Measurements from ENCODE around the gene CHL1.
"Not testable (repeated sequence)": the region's sequence is repeated elsewhere in the genome, so short reads cannot be mapped to it uniquely, and the experiment has no call there.

Gene CHL1

DNA sequence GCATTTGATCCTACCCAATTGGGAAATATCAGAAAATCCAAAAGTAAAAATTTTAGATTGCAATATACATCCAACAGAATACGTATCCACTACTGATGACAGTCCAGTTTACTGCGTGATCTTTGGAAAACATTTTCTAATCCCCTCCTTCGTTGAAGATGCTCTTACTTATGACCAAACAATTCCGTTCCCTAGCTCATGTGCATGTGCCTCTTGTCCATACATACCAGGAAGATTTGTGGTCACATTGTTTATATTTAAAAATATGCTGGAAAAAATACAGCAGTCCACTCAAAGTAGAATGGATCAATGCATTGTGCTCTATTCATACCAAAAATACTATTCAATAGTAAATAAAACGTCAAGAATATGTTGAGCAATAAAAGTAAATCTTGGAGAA lies 135.3 kb downstream of the CHL1 start:
- no peak for DNase-seq (ENCODE audit: low read depth, low spot score)

DNA sequence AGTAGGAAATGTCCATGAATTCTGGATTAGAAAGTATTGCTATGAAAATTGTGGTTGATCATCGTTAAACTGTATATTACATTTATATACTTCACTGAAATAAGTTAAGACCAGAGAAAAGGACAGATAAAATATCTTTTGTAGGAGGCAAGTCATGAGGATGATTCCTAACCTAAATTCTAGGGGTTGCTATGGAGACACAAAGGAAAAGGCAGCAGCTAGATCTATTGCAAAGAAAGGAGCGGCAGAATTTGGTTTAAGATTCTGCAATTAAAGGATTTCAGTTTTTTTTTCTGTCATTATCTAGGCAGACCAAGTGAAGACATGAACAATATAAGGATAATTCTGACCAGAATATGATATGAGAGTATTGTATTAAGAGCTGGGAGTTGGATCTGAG lies 136.1 kb downstream of the CHL1 start:
- no peak for DNase-seq (ENCODE audit: low read depth, low spot score)

DNA sequence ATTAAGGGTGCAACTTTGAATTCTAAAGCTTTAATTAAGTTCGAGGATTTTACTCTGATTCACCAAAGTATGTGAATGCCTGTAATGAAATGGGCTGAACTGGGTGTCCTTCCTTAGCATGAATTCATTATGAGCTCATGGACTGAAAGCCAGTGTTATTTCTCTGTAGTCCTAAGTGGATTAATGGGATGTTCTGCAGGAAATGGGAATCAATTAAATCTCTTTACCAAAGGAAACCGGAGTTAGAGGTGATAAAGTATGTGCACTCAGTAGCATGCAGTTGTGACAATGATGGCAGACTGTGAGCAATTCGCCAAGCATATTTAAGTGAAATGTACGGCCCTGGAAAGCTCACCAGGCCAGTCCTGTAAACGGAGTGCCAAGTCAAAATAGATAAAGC lies 138.7 kb downstream of the CHL1 start:
- DNase-seq (ENCODE audit: low read depth, low spot score): no peak

DNA sequence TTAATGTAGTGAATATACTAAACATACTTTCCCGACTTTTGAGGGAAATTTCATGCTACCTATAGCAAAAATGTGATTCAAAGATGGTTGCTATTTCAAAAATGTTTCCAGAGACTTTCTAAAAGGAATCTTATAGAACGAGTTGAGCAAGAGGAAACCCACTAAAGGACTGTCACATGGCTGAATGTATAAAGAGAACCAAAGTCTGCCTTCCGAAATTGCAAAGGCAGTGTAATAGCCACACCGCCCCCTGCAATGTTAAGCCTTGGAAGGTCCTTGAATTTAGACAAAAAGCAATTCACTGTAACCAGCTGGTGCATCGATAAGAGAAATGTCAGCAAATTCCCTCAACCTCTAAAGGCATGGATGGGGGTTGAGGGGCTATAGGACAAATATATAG lies 142.8 kb downstream of the CHL1 start:
- DNase-seq (ENCODE audit: low read depth, low spot score): no peak

DNA sequence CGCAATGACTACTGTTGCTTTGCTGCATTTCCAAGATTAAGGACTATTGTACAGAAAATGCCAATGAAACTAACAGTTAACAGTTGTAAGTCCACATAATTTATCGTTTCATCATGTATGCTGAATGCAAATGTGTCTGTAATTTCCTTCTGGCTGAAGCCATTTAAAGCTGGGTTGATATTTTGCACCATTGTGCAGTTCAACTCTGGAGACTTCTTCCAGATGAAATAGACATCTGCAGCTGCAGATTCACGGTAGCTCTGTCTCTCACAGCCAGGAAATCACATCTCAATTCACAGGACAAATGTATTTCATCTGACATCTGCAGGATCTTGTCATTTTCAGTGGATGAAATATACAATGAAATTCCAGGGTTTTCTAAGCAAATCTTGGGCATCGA lies 145.4 kb downstream of the CHL1 start:
- no peak for DNase-seq (ENCODE audit: low read depth, low spot score)

DNA sequence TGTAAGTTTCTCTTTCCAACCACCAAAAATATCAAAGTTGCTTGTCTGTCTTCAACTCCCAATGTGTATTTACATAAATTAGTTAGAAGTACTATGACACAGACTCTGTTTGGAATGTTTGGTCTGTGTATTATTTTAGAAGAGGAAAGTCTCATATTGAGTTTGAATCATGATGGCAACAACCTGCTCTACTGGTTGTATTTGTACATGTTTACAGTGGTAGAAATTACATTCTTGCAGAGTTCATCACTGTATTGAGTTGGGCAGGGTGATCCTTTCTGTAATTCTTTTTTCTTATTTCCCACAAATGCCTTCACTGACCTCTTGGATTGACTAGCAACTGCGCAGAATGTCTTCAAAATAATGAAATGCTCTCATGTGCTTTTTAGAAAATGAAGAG lies 149.6 kb downstream of the CHL1 start:
- DNase-seq (ENCODE audit: low read depth, low spot score): no peak

DNA sequence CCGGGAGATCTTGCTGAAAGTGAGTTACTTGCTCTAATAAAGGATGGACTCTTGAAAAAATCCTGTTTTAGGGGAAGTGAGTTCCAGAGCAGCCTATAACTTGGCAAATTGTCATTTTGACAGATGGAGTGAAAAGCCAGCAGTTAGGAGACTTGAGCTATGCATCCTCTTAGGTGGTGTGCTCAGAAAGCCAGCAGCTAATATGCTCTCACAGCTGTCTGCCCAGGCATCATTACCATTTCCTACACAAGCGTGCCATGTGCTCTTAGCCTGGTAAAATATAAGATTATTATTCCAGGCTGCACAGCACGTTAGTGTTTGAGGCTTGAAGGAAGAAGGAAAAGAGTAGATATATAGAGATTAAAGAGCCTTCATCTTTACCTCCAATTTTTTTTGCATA lies 151.0 kb downstream of the CHL1 start:
- DNase-seq (ENCODE audit: low read depth, low spot score): no peak

DNA sequence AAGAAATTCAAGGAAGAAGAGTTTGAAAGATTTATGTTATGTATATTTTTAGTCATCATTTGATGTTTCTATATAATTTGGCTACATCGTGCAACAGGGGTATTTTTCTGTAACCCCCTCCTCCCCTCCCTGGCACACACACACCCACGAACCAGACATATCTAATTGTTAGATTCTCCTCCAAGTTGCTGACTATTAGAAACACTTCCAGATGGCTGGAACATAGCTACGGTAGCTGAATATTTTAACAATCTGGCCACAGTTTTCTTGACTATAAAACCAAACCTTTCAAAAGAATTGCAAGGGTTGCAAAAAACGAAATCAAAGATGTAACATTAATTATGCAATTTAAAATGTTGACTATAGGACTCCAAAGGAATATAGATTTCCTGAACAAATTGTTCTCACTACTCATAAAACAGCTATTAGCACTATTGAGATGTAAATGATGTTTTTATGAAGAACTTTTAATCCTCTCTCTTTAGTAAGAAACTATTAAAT lies 154.4 kb downstream of the CHL1 start:
- DNase-seq (ENCODE audit: low read depth, low spot score): no peak

DNA sequence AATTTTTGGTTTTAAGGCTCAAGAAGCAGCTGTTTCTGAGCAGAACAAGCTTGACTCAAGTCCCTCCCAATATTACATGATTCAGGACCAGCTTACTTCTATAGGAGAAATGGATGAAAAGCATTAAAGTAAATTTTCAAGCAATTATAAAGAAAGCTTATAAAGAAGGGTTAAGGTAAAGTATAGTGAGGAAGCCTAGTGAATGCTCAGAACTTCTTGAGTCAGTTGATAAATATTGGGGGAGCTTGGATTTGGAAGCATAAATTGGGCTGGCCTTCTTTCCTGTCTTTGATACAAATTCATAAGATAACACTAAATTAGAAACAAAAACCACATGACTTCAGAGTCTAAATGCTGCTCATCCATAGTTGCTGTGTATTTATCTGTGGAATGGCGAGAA lies 156.0 kb downstream of the CHL1 start:
- DNase-seq (ENCODE audit: low read depth, low spot score): no peak

DNA sequence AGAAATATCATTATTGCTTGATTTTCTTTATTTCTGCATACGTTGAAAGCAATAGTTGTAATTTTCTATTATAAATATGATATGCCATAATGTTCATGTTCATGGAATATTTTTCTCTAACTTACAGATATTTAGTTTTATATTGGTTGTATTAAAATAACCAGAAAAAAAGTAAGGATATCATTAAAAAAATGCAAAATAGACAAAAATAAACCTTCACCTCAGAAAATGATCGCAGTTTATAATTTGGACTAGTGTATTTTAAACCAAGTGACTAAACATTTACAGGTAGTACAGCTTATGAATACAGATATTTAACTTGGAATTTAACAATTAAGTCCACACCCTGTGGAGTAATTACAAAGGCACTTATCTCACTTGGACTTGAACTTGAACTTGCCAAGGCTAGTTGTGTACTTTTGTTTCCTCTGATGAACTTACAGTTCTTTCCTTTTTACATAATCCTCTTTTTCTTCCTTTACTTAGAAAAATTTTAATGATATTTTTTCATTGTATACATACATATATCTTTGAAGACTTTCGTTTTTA lies 156.7 kb downstream of the CHL1 start:
- no peak for DNase-seq (ENCODE audit: low read depth, low spot score)

DNA sequence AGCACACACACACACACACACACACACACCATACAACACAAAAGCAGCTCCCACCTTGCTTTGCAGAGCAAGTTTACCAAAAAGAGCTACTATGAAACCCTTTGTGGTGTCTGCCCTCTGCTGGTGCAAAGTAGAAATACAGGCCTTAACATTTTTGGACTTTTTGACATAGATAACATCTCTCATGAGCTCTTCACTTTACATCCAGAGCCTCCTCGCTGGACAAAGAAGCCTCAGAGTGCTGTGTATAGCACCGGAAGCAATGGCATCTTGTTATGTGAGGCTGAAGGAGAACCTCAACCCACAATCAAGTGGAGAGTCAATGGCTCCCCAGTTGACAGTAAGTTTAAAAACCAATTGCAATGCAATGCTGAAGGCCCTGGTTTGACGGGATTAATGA lies 157.9 kb downstream of the CHL1 start:
- no peak for DNase-seq (ENCODE audit: low read depth, low spot score)

DNA sequence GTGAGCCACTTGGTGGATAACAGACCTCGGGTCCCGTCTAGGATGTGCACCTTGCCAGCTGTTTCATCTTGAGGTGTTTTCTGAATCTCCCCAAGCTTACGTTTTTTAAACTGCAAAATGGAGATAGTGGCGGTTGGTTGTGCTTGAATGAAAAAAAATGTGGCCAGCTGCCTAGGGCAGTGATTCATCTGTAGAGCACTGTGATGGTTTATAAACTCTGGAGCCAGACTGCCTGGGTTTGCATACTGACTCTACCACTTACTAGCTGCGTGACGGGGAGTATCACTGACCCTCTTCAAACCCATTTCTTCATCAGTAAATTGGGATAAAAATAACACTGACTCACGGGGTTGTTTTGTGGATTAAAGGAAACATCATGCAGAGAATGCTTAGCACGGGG lies 159.1 kb downstream of the CHL1 start:
- no peak for DNase-seq (ENCODE audit: low read depth, low spot score)

DNA sequence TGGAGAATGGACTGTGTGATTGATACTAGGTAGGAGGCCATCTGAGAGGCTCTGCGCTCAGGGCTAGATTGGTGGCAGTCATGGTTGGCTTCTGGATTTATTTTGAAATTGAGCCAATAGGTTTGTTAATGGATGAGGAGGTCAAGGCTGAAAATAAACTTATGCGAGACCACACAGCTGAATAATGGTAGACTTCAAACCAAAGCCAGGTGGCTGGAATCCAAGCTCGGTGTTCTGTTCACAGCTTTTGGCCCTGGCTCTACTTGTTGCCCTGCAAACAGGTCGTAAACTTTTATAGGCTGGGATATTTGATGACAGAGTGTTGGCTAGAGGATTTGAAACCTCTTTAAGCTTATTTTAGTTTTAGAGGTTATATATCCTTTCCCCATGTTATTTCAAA lies 160.4 kb downstream of the CHL1 start:
- DNase-seq (ENCODE audit: low read depth, low spot score): no peak

DNA sequence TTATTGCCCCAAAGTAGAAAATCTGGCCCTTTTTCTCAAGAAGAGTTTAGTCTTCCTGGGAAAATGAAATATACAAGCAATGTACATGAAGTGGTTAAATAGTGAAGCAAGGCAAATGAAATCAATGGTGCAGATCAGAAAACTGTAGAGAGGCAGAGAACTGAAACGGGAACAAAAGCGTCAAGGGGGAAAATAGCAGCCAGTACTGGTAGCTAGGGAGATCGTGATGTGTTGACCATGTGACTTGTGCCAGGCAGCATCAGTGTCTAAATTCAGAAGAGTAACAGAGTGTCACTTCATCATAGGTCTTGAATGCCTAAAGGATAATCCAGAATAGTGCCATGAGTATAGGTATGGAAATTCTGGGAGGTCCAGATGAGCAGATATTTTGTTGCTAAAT lies 163.1 kb downstream of the CHL1 start:
- DNase-seq (ENCODE audit: low read depth, low spot score): no peak

DNA sequence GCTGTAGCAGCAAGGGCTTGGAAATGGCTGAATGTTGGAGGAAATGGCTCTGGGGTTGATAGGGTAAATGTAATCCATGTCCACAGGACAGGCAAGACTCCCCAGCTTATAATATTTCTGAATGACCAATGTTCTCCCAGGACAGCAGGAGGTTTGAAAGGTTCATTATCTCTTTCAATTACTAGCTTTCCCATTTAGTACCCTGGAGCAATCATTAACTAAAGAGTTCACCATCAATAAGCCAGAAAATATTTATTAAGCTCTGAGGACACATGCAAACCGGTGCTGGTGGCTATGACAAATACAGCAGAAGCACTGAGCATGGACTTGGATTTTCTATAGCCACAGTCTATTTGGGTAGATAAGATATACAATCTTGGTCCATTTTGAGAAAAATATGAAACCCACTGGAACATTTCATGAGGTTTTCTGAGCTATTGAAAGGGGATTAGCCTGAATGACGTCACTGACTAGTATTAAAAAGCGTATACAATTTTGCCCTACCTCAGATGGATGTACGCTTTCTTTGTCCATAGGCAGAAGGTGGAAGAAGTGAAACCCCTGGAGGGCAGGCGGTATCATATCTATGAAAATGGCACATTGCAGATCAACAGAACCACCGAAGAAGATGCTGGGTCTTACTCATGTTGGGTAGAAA lies 166.2 kb downstream of the CHL1 start:
- no peak for DNase-seq (ENCODE audit: low read depth, low spot score)

DNA sequence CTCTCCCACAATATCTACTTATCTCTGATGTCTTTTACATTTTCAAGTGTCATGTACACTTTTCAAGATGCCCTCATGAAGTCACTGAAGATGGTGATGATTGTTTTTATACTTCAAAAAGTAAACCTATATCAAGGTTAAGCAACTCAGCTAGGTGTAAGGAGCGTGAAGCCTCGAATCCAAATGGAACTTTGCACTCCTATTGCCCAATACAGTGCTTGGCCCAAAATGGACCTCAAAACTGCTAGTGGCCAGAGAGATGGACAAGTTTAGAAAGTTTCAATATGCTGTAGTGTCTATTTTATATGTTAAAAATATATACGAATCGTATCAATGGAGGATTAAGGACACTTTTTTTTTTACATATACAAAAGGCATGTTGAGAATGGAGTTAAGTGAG lies 167.7 kb downstream of the CHL1 start:
- DNase-seq (ENCODE audit: low read depth, low spot score): no peak

DNA sequence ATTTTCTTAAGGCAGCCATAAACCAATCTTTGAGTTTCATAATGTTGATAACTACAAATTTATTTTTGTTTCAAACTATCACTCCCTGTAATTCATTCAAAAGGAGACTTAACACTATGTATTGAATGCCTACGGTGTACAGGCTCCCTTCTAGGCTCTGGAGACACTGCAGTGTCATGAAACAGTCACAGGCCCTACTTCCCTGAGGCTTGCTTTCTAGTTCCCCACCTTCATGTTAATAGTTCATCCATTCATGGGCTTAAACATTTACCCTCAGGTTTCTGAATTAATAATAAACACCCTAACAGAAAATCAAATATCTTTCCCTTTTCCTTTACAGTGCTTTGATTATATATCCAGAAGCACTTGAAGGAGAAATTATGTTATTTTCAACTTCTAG lies 168.7 kb downstream of the CHL1 start:
- DNase-seq (ENCODE audit: low read depth, low spot score): no peak

DNA sequence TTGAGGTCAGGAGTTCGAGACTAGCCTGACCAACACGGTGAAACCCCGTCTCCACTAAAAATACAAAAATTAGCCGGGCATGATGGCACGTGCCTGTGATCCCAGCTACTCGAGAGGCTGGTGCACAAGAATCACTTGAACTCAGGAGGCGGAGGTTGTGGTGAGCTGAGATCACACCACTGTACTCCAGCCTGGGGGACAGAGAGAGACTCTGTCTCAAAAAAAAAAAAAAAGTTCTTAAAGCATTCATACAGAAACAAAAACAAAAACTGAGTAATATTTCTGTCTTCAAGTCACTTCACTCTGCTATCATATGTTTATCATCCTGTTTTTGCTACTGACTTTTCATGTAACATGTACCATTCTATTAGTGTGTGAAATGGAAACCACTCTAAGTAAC lies 169.7 kb downstream of the CHL1 start:
- DNase-seq (ENCODE audit: low read depth, low spot score): not testable (repeated sequence)

DNA sequence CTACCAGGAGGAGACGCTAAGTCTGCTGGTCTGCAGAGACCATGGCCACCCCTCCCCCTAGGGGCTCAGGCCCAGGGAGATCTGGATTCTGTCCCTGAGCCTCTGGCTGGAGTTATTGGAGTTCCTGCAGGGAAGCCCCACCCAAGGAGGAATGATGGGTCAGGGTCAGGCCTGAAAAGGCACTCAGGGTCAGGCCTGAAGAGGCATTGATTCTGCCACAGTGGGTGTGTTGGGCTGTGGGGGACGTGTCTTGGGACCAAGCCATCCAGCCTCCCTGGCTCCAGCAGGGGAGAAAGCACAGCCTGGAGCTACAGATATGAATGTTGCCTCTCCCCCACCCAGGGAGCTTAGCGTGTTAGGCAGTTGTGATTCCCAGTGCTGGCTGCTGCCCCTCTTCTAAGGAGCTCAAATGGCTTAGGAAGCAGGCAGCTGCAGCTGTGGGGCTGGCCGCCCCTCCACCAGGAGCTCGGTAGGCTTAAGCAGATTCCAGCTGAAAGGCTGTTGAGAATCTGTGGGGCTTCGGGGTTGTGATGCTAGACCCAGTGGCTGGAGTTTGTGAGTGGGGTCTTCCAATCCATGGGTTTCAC lies 176.7 kb downstream of the CHL1 start:
- no peak for DNase-seq (ENCODE audit: low read depth, low spot score)

DNA sequence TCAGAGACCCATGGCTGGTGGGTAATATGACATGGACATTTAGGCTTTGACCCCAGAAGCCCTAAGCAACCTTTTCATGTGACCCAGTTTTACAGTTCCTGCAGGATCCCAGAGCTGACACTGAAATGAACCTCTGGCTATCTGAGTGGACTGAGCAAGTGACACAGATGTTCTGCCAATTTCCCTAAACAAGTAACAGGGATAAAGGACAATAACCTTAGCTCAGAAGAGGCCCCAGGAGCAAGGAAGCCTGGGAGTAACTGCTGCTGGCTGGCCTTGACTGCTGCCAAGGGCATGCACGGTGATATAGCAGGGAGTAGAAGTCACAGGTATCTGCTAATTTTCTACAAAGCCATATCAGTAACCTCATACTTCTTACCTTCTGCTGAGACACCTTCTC lies 177.9 kb downstream of the CHL1 start:
- no peak for DNase-seq (ENCODE audit: low read depth, low spot score)

DNA sequence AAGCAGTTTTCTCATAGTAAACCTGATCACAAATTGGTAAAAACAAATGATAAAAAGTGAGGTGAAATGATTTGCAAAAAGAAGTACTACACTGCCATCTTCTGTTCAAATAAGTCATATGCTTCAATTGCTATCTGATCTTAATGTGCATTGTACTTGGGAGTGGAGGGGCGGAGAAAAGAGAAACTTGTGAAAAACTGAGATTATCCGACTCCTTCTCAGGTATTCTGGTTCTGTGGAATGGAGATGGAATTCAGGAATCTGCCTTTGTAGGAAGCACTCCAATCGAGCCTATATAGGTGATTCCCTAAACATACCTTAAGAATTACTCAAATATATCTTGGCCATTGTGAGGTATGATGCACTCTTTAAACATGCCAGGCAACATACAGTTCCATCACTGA lies 180.6 kb downstream of the CHL1 start:
- DNase-seq (ENCODE audit: low read depth, low spot score): no peak

DNA sequence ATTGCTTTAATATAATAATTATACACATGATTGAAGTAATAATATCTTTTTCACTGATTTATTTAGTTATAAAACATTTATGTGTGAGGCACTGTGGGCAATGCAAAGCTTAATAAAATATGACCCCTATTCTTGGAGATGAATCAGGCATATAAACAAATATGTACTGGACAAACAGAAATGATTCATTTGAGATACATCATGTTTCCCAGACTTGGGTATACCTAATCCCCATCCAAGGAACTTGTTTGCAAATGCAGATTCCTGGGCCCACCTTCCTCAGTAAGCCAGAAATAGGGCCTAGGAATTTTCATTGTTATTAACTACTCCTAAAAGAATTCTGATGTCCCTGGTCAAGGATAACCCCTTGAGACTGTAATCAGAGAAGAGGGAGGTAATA lies 184.2 kb downstream of the CHL1 start:
- no peak for DNase-seq (ENCODE audit: low read depth, low spot score)

DNA sequence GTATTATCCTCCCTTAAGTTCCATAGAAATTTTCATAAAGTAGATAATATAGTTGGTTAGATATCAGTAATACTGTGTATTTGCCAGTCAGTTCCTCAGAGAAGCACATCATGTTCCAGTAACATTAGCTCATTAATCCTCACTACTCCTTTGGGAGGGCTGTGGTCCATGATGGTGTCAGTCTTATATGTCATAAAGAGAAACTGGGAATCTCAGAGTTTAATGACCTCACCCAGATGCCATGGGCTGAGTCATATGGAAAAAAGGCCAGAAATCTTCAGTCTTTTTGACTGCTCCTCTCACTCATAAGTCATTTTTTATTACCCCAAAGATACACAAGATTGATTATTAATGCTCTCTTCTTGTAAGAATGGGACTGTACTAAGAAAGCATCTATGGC lies 188.6 kb downstream of the CHL1 start:
- no peak for DNase-seq (ENCODE audit: low read depth, low spot score)

DNA sequence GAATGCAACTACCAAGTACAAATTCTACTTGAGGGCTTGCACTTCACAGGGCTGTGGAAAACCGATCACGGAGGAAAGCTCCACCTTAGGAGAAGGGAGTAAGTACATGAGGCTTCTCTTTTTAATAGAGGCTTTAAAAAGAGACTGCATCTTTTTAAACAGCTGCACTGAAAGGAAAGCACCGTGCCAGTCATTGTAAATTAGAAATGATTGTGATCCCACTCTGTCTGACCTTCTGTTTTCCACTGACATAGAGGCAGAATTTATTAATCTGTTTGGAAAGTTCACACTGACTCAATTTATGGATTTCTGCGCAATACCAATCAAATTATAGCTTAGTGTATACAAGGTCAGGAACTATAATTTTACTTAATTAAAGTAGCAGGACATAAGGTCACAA lies 198.2 kb downstream of the CHL1 start:
- no peak for DNase-seq (ENCODE audit: low read depth, low spot score)
